Hematopoietic multipotent progenitor cell (in vitro differentiated cells): ENCODE data around the gene CEP95. TPM values are rescaled to one million over a fixed set of nuclear protein-coding genes. Genes with fewer than 3 reads are reported as not detected.
"Not testable (repeated sequence)": the region's sequence is repeated elsewhere in the genome, so short reads cannot be mapped to it uniquely, and the experiment has no call there.

Experiments used
- DNase-seq, 3 donors: peaks; one replicate each; pipeline ENCODE4 v3.0.0-alpha.2; 2011 to 2015; ENCODE audit warnings: low read depth in 2 of 3, low spot score in 2 of 3
- total RNA-seq: library from RNA; depleted of rRNA; stranded (reverse); fragments of >200 nt; gene quantifications from one replicate; pipeline ENCODE4 v1.2.3, GENCODE V29; 2012

CEP95 gene
- total RNA-seq, 1 donor, result 28.0 TPM

- DNase-seq, result not testable (repeated sequence)
Measured at GRCh38 chr17:64495300-64495699, 11.5 kb upstream of the CEP95 start.

- DNase-seq, result no peak
Measured at GRCh38 chr17:64496348-64496785, 10.4 kb upstream of the CEP95 start.

GRCh38 chr17:64496786-64497564 is 9.8 kb upstream of the CEP95 start, which contains the start of gene POLG2:
POLG2 (minus strand) TSS chr17:64497054; CDS start chr17:64496968, 86 bp downstream.
- DNase-seq, result peak; percentile 89 to 96 (median 93)

- DNase-seq, result no peak
Measured at GRCh38 chr17:64497565-64498035, 9.2 kb upstream of the CEP95 start.

GRCh38 chr17:64498308-64499203 is 8.2 kb upstream of the CEP95 start:
- DNase-seq, result peak in 1 of 3 donors; percentile 63

- peak in 1 of 3 donors; percentile 42 for DNase-seq
Measured at GRCh38 chr17:64499805-64500486, 6.8 kb upstream of the CEP95 start.

- peak in 1 of 3 donors; percentile 32 for DNase-seq
Measured at GRCh38 chr17:64500487-64500859, 6.3 kb upstream of the CEP95 start.

GRCh38 chr17:64500862-64501765 is 5.7 kb upstream of the CEP95 start:
- DNase-seq, result peak in 1 of 3 donors; percentile 25

GRCh38 chr17:64502021-64502420 is 4.8 kb upstream of the CEP95 start:
- no peak for DNase-seq

GRCh38 chr17:64502809-64503208 is 4.0 kb upstream of the CEP95 start:
- no peak for DNase-seq

GRCh38 chr17:64503341-64503740 is 3.4 kb upstream of the CEP95 start:
- no peak for DNase-seq

GRCh38 chr17:64503821-64504768 is 2.7 kb upstream of the CEP95 start:
- DNase-seq, result peak in 1 of 3 donors; percentile 6

- DNase-seq, result no peak
Measured at GRCh38 chr17:64504769-64505339, 1.9 kb upstream of the CEP95 start.

GRCh38 chr17:64505340-64506200 is 1.2 kb upstream of the CEP95 start:
- peak; percentile 73 to 92 (median 86) for DNase-seq

GRCh38 chr17:64506201-64506575 is 589 bp upstream of the CEP95 start, which contains the start of gene DDX5:
DDX5 (minus strand) TSS chr17:64506289; CDS start chr17:64506119, 170 bp downstream.
- peak; percentile 95 to 98 (median 97) for DNase-seq

- DNase-seq, result peak in 2 of 3 donors; percentile 65 to 89
Measured at GRCh38 chr17:64507413-64507782, 621 bp downstream of the CEP95 start.

- no peak for DNase-seq
Measured at GRCh38 chr17:64508683-64509082, 1.9 kb downstream of the CEP95 start.
